Measurements from ENCODE around the gene MRGPRF. TPM values are rescaled to one million over a fixed set of nuclear protein-coding genes. Genes with fewer than 3 reads are reported as not detected.

MRGPRF gene
- total RNA-seq, 2 experiments from 2014 or later: not detected

GRCh38 chr11:68973219-68973618 is 39.8 kb downstream of the MRGPRF start:
- ChIA-PET POLR2A (no interaction called here), CTCF (no interaction called here)
- H3K4me1 Mint-ChIP-seq: peaks cover 2% of the 10 kb centered on the region

DNA sequence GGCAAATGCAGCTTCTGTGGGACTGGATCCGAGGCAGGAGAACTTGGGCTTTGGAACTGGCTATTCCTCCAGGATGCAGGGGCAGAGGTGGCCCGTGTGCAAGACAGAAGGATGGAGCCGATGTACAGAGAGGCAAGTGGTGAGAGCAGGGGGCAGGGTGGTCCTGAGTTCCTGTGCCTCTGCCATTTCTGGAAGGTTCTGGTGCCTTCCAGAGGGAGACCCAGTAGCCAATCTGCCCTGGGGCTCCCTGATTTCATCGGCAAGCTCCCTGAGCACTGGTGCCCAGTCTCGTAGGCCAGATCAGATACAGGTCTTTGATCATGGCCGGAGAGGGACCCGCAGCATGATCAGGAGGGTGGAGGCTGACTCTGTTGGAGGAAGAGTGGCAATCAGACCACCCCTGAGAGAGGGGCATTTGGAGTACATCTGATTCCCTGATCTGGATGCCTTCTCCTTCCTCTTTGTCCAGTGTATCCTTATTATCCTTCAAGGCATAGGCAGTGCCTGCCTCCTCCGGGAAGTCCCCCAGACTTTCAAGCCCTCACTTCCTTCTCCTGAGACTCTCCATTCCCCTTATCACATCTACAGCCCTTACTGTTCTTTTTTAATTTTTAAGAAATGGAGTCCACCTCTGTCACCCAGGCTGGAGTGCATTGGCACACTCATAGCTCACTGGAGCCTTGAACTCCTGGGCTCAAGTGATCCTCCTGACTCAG is 42.0 kb downstream of the MRGPRF start:
- DNase-seq: no peak
- H3K4me1 Mint-ChIP-seq: peaks cover 4% of the 10 kb centered on the region
- no peak overlapping the region for H3K27ac Mint-ChIP-seq
- intact Hi-C loops (cut with DNase I, micrococcal nuclease): no loop called here
- POLR2A ChIA-PET: no interaction called here
- H3K4me3 Mint-ChIP-seq: no peak overlapping the region
- H3K36me3 Mint-ChIP-seq (ENCODE audit: low read depth): no peaks in the 10 kb centered on the region
- no peaks in the 10 kb centered on the region for H3K27me3 Mint-ChIP-seq
- ATAC-seq: no peak
- no peaks in the 10 kb centered on the region for H3K9me3 Mint-ChIP-seq (ENCODE audit: low read depth)
- CTCF ChIA-PET: no interaction called here

More at GRCh38 chr11:68973219-68973618, 39.8 kb downstream of the MRGPRF start:
- no peak overlapping the region for H3K27ac Mint-ChIP-seq
- no peak for ATAC-seq
- DNase-seq: no peak
- H3K9me3 Mint-ChIP-seq (ENCODE audit: low read depth): no peaks in the 10 kb centered on the region
- H3K36me3 Mint-ChIP-seq (ENCODE audit: low read depth): no peaks in the 10 kb centered on the region
- no peak overlapping the region for H3K4me3 Mint-ChIP-seq
- peaks cover 1% of the 10 kb centered on the region for H3K27me3 Mint-ChIP-seq
- intact Hi-C loops (cut with DNase I, micrococcal nuclease): no loop called here

GRCh38 chr11:68969386-68969785 is 43.7 kb downstream of the MRGPRF start:
- no peaks in the 10 kb centered on the region for H3K9me3 Mint-ChIP-seq (ENCODE audit: low read depth)
- POLR2A ChIA-PET: no interaction called here
- H3K4me1 Mint-ChIP-seq: peaks cover 11% of the 10 kb centered on the region
- no peak for DNase-seq
- H3K27ac Mint-ChIP-seq: no peak overlapping the region
- H3K36me3 Mint-ChIP-seq (ENCODE audit: low read depth): no peaks in the 10 kb centered on the region
- no peaks in the 10 kb centered on the region for H3K27me3 Mint-ChIP-seq
- no peak overlapping the region for H3K4me3 Mint-ChIP-seq
- no peak for ATAC-seq
- intact Hi-C loops (cut with DNase I, micrococcal nuclease): no loop called here
- CTCF ChIA-PET: interaction anchor here (0.6 kb wide), 1 partner anchor 234 kb away, joined by 4 read pairs; no protein-coding TSS in a partner anchor

DNA sequence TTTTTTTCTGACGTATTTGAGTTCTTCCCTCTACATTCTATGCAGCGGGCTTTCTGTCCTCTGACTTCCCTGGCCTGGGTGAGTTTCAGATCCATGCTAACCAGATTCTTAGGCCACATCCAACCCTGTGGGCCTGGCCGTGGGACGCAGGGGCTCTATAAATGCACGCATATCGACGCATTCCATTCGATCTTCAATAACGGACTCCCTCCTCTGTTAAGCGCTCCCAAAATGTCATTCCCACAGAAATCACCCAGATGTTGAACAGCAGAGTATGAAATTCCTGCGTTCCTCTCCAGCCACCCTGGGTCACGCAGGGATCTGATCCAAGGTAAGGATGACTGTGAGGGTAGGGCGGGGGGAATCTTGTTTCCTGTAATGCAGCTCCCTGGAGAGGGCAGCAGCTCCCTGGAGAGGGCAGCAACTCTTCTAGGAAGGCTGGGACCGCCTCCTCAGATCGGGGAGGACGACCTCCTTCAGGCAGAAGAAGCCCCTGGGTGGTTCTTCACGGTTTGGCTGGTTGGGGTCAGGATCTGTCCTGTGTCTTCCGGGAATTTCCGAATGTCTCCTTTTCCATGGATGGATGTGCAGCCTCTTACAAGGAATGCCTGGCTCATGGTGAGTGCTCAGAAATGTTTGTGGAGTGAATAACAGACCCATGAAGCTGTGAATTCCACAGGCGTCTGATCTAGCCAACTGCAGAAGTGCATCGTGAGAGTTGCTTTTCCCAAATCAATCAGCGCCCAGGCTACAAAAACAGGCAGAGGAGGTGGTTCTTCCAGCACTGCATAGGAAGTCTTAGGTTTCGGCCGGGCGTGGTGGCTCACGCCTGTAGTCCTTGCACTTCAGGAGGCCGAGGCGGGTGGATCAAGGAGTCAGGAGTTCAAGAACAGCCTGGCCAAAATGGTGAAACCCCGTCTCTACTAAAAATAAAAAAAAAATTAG is 44.5 kb downstream of the MRGPRF start:
- CTCF ChIA-PET: interaction anchor here (0.6 kb wide), 1 partner anchor 235 kb away, joined by 4 read pairs; no protein-coding TSS in a partner anchor
- Mint-ChIP-seq H3K9me3 (ENCODE audit: low read depth) (no peaks in the 10 kb centered on the region), H3K27me3 (no peaks in the 10 kb centered on the region), H3K4me1 (peaks cover 13% of the 10 kb centered on the region), H3K36me3 (ENCODE audit: low read depth) (no peaks in the 10 kb centered on the region), H3K27ac (no peak overlapping the region), H3K4me3 (no peak overlapping the region)
- no peak for ATAC-seq
- no peak for DNase-seq
- POLR2A ChIA-PET: no interaction called here
- intact Hi-C loops (cut with DNase I, micrococcal nuclease): no loop called here

- H3K27ac Mint-ChIP-seq: no peak overlapping the region
- H3K36me3 Mint-ChIP-seq (ENCODE audit: low read depth): peaks cover 2% of the 10 kb centered on the region
- POLR2A ChIA-PET: no interaction called here
- CTCF ChIA-PET: interaction anchor here (0.7 kb wide), 1 partner anchor 627 kb away, joined by 3 read pairs; no protein-coding TSS in a partner anchor
- ATAC-seq: no peak
- DNase-seq: no peak
- no peaks in the 10 kb centered on the region for H3K27me3 Mint-ChIP-seq
- peaks cover 21% of the 10 kb centered on the region for H3K4me1 Mint-ChIP-seq
- intact Hi-C loops (cut with DNase I, micrococcal nuclease): no loop called here
- no peaks in the 10 kb centered on the region for H3K9me3 Mint-ChIP-seq (ENCODE audit: low read depth)
- no peak overlapping the region for H3K4me3 Mint-ChIP-seq
Measured at GRCh38 chr11:68966894-68967780, 45.9 kb downstream of the MRGPRF start.

DNA sequence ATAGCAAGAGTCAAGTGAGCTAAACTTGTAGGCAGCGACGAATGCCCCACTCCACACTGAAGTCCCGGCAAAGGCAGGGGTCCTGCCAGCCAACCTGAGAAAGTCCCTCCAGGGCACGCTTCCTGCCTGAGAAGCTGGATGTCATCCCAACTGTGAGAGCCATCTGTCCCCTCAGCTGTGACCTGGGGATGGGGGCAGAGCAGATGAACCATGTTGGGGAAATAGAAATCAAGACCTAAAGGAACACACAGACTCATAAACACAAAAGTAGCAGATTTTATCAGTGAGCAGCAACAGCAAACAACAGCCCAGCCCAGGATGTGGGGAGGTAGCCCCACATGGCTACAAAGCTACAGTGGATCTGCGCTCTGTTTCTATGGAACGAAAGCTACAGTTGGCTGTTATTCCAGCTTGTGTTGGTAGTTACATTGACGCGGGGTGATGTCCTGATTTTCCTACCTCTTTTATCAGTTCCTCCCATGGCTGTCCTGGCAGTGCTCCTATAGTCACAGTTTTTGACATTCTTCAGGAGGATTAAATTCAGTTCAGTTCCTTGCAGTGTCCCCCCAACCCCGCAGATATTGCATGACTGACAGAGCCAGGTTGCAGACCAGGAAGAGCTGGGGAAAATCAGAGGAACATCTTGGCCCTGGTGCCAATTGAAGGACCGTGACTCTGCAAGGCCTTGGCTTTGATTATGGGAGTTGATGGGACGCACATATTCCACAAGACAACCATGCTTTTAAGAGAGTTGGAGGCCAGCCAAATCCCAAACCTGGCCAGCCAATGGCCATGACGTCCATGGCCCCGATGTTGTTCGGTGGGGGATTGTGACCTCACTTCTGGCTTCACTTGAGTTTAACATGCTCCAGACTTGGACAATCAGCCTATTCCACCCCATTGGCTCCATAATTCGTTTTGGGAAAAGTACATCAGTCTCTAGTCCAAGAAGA is 46.9 kb downstream of the MRGPRF start:
- POLR2A ChIA-PET: no interaction called here
- no peak overlapping the region for H3K27ac Mint-ChIP-seq
- no peaks in the 10 kb centered on the region for H3K27me3 Mint-ChIP-seq
- CTCF ChIA-PET: interaction anchor here (0.7 kb wide), 1 partner anchor 628 kb away, joined by 3 read pairs; no protein-coding TSS in a partner anchor
- ATAC-seq (no peak), DNase-seq (no peak)
- intact Hi-C loops (cut with DNase I, micrococcal nuclease): no loop called here
- no peaks in the 10 kb centered on the region for H3K9me3 Mint-ChIP-seq (ENCODE audit: low read depth)
- no peak overlapping the region for H3K4me3 Mint-ChIP-seq
- peaks cover 2% of the 10 kb centered on the region for H3K36me3 Mint-ChIP-seq (ENCODE audit: low read depth)
- H3K4me1 Mint-ChIP-seq: peaks cover 21% of the 10 kb centered on the region

DNA sequence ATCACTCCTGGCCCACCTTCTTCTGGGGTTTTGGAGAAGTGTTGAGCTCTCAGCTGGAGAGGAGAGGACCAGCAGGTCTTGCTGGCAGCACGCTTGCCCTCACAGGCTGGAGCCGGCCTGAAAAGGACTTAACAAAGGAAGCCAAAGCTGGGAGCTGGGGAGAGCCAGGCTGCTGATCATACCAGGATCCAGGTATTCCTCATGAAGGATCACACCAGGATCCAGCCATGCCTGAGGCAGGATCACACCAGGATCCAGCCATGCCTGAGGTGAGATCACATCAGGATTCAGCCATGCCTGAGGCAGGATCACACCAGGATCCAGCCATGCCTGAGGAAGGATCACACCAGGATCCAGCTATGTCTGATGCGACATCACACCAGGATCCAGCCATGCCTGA is 49.3 kb downstream of the MRGPRF start:
- ChIA-PET POLR2A (no interaction called here), CTCF (no interaction called here)
- intact Hi-C loops (cut with DNase I, micrococcal nuclease): no loop called here
- ATAC-seq (no peak), DNase-seq (no peak)
- H3K27ac Mint-ChIP-seq: peak overlapping the region; percentile 26
- H3K4me3 Mint-ChIP-seq: no peak overlapping the region
- H3K27me3 Mint-ChIP-seq: no peaks in the 10 kb centered on the region
- H3K9me3 Mint-ChIP-seq (ENCODE audit: low read depth): no peaks in the 10 kb centered on the region
- H3K36me3 Mint-ChIP-seq (ENCODE audit: low read depth): peaks cover 2% of the 10 kb centered on the region
- peaks cover 21% of the 10 kb centered on the region for H3K4me1 Mint-ChIP-seq

DNA sequence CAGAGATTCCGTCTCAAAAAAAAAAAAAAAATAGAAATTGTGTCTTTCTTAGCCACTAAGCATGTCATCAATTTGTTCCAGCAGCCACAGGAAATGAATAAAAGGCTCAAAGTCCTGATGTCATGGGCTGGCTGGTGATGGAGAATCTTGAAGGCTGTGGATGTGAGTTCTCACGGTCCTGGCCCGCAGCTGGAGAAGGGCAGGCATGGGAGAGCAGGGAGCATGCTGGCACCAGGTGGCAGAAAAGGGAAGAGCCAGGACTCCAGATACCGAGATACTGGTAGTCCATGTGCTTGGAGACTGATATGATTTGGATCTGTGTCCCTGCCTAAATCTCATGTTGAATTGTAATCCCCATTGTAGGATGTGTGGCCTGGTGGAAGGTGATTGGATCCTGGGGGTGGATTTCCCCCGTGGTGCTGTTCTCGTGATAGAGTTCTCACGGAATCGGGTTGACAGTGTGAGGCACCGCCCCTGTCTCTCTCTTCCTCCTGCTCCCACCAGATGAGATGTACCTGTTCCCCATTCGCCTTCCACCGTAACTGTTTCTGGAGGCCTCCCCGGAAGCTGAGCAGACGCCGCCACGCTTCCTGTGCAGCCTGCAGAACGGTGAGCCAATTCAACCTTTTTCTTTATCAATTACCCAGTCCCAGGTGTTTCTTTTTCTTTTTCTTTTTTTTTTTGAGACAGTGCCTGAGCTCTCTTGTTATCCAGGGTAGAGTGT is 50.4 kb downstream of the MRGPRF start:
- no peaks in the 10 kb centered on the region for H3K9me3 Mint-ChIP-seq (ENCODE audit: low read depth)
- DNase-seq: peak; percentile 36
- ChIA-PET CTCF (no interaction called here), POLR2A (no interaction called here)
- ATAC-seq: peak; percentile 74
- peaks cover 2% of the 10 kb centered on the region for H3K36me3 Mint-ChIP-seq (ENCODE audit: low read depth)
- H3K4me1 Mint-ChIP-seq: peaks cover 21% of the 10 kb centered on the region
- no peaks in the 10 kb centered on the region for H3K27me3 Mint-ChIP-seq
- peak overlapping the region; percentile 11 for H3K4me3 Mint-ChIP-seq
- peak overlapping the region; percentile 53 for H3K27ac Mint-ChIP-seq
- intact Hi-C loops (cut with DNase I, micrococcal nuclease): no loop called here

GRCh38 chr11:68961245-68961644 is 51.8 kb downstream of the MRGPRF start:
- H3K36me3 Mint-ChIP-seq (ENCODE audit: low read depth): peaks cover 2% of the 10 kb centered on the region
- DNase-seq (no peak), ATAC-seq (no peak)
- no peaks in the 10 kb centered on the region for H3K27me3 Mint-ChIP-seq
- peaks cover 20% of the 10 kb centered on the region for H3K4me1 Mint-ChIP-seq
- H3K4me3 Mint-ChIP-seq: no peak overlapping the region
- H3K9me3 Mint-ChIP-seq (ENCODE audit: low read depth): no peaks in the 10 kb centered on the region
- no peak overlapping the region for H3K27ac Mint-ChIP-seq
- CTCF ChIA-PET: no interaction called here
- POLR2A ChIA-PET: no interaction called here
- intact Hi-C loops (cut with DNase I, micrococcal nuclease): no loop called here

DNA sequence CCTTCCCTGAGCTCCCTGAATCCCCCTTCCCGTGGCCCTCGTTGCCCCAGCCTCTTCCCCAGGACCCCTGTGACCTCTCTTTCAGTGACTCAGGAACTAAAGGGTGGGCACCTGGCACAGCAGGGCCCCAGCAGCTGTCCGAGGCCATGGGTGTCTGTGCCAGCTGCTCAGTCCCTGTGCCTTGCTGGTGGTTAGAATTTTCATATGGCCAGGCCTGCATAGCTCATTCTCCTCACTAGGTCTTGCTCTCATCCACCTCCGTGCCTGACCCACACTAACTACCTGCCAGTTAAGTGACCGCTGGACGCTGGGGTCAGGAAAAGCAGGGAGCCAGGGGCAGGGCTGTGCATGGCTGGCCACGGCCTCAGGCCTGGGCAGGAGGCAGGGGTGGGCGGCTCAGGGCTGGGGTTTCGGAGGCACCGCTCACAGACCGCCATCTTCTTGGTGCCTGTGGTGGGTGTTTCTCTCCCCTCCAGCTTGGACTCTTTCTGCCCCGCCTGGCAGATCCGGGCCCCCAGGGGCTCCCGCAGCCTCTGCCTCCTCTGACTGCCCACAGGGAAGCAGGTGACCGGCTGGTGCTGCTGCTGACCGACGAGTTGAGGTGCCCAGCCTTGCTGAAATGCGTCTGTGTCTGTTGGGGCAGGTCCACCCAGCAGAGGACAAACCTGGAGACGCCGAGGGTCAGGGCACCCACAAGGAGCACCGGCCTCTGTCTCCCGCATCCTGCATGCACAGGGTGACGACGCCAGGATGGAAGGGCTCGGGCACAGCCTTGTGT is 52.6 kb downstream of the MRGPRF start:
- Mint-ChIP-seq H3K9me3 (ENCODE audit: low read depth) (no peaks in the 10 kb centered on the region), H3K27ac (no peak overlapping the region), H3K27me3 (no peaks in the 10 kb centered on the region), H3K36me3 (ENCODE audit: low read depth) (peaks cover 2% of the 10 kb centered on the region), H3K4me1 (peaks cover 13% of the 10 kb centered on the region), H3K4me3 (no peak overlapping the region)
- ChIA-PET POLR2A (no interaction called here), CTCF (no interaction called here)
- intact Hi-C loops (cut with DNase I, micrococcal nuclease): no loop called here
- no peak for ATAC-seq
- DNase-seq: no peak
